PC-9 (cell line): ENCODE measurements around the gene ARNT2.

Experiments
- EZH2 ChIP-seq: fragments of 200-600 bp; sonication (generic); IDR thresholded peaks from 2 replicates; pipeline ENCODE4 v1.8.0; 2017; ENCODE audit warnings: antibody characterized with exemption, low read depth
- TF ChIP-seq, protein P1 (sequence below): fragments of 200-600 bp; sonication (generic); conservative IDR thresholded peaks from 2 replicates; pipeline ENCODE4 v1.6.1; 2017; ENCODE audit warnings: mixed run types, antibody characterized with exemption, mild to moderate bottlenecking, moderate library complexity

- TF ChIP-seq, protein P1, sequence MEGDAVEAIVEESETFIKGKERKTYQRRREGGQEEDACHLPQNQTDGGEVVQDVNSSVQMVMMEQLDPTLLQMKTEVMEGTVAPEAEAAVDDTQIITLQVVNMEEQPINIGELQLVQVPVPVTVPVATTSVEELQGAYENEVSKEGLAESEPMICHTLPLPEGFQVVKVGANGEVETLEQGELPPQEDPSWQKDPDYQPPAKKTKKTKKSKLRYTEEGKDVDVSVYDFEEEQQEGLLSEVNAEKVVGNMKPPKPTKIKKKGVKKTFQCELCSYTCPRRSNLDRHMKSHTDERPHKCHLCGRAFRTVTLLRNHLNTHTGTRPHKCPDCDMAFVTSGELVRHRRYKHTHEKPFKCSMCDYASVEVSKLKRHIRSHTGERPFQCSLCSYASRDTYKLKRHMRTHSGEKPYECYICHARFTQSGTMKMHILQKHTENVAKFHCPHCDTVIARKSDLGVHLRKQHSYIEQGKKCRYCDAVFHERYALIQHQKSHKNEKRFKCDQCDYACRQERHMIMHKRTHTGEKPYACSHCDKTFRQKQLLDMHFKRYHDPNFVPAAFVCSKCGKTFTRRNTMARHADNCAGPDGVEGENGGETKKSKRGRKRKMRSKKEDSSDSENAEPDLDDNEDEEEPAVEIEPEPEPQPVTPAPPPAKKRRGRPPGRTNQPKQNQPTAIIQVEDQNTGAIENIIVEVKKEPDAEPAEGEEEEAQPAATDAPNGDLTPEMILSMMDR = no peak
- TF ChIP-seq EZH2 = no peak
Observed at GRCh38 chr15:80405970-80406369, 1.8 kb downstream of the ARNT2 start.
